ENCODE results near the gene CANT1. TPM values are rescaled to one million over a fixed set of nuclear protein-coding genes. Genes with fewer than 3 reads are reported as not detected.

The CANT1 gene
- total RNA-seq, 1 donor from 2014 or later, result 75.1 TPM

DNA sequence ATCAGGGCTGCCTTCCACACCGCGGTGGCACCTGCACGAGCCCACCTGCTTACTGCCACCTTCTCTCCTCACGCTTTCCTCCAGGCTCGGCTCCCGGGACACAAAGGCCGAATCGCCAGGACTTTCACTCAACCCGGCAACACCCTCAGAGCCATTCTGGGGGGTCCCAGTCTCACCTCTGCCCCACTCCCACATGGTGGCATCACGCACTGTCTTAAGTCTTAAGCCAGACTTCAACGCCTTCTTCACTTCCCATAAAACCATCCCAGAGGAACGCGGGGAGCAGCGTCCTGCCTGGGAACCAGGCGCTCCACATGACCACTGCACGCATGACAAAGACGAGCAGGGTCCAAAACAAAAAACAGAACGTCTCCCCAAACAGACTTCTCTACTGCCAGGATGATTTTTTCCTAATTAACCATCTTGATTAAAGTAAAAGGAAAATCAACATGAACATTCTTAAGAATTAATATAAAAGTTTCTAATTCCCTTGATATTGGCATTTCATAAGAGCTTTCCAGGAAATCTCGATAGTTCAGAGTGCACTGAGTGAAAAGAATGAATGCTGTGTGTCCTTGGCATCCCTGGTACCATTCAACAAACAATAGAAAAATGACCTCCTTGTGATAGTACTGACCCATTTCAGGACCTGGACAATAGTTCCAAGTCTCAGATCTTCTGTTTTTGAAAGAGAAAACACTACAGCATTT is 2.6 kb downstream of the CANT1 start:
- TF ChIP-seq, protein P1, sequence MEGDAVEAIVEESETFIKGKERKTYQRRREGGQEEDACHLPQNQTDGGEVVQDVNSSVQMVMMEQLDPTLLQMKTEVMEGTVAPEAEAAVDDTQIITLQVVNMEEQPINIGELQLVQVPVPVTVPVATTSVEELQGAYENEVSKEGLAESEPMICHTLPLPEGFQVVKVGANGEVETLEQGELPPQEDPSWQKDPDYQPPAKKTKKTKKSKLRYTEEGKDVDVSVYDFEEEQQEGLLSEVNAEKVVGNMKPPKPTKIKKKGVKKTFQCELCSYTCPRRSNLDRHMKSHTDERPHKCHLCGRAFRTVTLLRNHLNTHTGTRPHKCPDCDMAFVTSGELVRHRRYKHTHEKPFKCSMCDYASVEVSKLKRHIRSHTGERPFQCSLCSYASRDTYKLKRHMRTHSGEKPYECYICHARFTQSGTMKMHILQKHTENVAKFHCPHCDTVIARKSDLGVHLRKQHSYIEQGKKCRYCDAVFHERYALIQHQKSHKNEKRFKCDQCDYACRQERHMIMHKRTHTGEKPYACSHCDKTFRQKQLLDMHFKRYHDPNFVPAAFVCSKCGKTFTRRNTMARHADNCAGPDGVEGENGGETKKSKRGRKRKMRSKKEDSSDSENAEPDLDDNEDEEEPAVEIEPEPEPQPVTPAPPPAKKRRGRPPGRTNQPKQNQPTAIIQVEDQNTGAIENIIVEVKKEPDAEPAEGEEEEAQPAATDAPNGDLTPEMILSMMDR (conservative IDR thresholded peaks at IDR 0.05), result no peak
- Mint-ChIP-seq H3K27ac (peak overlapping the region; percentile 57), H3K4me1 (ENCODE audit: unreplicated experiment) (peaks cover 30% of the 10 kb centered on the region), H3K9me3 (no peaks in the 10 kb centered on the region), H3K27me3 (no peaks in the 10 kb centered on the region), H3K36me3 (peaks cover 6% of the 10 kb centered on the region), H3K4me3 (peak overlapping the region; percentile 67)
- no peak for DNase-seq (ENCODE audit: extremely low spot score, unreplicated experiment)

DNA sequence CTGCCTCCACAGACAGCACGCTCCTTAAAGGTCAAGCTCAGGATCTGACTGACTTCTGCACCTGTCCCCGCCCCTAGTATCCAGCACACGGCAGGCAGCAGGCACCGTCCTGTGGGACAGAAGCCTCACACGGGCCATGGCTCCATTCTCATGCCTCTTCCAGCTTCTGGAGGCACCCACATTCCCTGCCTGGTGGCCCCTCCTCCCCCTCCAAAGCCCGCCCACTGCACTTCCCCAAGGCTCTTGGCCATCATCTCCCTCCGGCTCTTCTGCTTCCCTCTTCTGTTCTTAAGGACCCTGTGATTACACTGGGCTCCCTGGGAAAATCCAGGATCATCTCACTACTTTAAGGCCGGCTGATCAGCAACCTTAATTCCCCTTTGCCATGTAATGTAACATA is 3.5 kb downstream of the CANT1 start:
- peak overlapping the region; percentile 47 for H3K4me3 Mint-ChIP-seq
- H3K27ac Mint-ChIP-seq, result peak overlapping the region; percentile 78
- TF ChIP-seq, protein P1 (conservative IDR thresholded peaks at IDR 0.05), result no peak
- no peaks in the 10 kb centered on the region for H3K27me3 Mint-ChIP-seq
- H3K36me3 Mint-ChIP-seq, result peaks cover 7% of the 10 kb centered on the region
- no peaks in the 10 kb centered on the region for H3K9me3 Mint-ChIP-seq
- H3K4me1 Mint-ChIP-seq (ENCODE audit: unreplicated experiment), result peaks cover 25% of the 10 kb centered on the region
- DNase-seq (ENCODE audit: extremely low spot score, unreplicated experiment), result no peak

DNA sequence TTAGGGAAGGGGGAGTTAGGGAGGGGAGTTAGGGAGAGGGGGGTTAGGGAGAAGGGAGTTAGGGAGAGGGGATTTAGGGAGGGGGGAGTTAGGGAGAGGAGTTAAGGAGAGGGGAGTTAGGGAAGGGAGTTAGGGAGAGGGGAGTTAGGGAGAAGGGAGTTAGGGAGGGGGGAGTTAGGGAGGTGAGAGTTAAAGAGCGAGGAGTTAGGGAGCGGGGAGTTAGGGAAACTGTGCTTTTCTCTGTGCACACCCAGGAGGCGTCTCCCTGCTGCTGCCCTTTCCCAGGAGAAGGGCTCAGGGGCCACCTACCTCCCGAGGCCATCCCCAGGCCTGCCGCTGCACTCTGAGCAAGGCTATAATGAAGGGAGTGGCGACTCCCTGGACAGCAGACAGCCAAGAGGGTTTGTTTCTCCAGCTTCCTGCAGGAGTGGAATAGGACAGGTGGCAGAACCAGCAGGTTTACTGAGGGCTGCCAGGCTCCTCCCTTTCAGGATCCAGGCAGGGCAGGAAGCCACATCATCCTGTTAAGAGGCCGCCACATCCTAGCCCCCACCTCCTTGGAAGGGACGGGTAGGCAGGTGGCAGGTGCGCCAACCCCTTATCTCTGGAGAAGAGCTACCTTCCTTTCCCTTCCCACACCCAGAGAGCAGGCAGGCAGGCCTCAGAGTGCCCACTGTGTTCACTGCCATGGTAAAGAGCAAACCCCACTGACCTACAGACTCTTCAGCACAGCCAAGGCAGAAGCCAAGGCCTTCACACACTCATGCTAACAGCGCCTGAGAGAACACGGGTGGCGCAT is 4.3 kb downstream of the CANT1 start:
- no peak for DNase-seq (ENCODE audit: extremely low spot score, unreplicated experiment)
- H3K27me3 Mint-ChIP-seq, result no peaks in the 10 kb centered on the region
- H3K4me3 Mint-ChIP-seq, result peak overlapping the region; percentile 47
- H3K27ac Mint-ChIP-seq, result peak overlapping the region; percentile 78
- H3K9me3 Mint-ChIP-seq, result no peaks in the 10 kb centered on the region
- peaks cover 18% of the 10 kb centered on the region for H3K4me1 Mint-ChIP-seq (ENCODE audit: unreplicated experiment)
- TF ChIP-seq, protein P1 (conservative IDR thresholded peaks at IDR 0.05), result no peak
- H3K36me3 Mint-ChIP-seq, result peaks cover 7% of the 10 kb centered on the region

DNA sequence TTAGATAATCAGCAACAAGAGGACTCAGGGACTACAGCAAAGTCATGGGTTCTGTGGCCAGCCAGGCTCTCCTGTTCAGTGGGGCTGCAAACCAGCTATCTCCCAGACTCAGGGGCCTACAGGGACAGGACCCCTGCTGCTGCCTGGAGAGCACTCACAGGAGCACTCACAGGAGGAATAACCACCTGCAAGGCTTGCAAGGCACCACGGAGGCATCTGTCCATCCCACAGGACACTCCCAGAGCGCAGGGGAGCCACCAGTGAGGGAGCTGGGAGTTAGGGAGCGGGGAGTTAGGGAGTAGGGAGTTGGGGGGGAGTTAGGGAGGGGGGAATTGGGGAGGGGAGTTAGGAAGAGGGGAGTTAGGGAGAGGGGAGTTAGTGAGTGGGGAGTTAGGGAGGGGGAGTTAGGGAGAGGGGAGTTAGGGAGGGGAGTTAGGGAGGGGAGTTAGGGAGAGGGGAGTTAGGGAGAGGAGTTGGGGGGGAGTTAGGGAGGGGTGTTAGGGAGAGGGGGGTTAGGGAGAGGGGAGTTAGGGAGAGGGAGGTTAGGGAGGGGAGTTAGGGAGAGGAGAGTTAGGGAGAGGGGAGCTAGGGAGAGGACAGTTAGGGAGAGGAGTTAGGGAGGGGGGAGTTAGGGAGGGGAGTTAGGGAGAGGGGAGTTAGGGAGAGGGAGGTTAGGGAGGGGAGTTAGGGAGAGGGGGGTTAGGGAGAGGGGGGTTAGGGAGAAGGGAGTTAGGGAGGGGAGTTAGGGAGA is 5.7 kb downstream of the CANT1 start:
- Mint-ChIP-seq H3K9me3 (no peaks in the 10 kb centered on the region), H3K36me3 (peaks cover 11% of the 10 kb centered on the region), H3K4me3 (no peak overlapping the region), H3K27me3 (no peaks in the 10 kb centered on the region), H3K27ac (no peak overlapping the region), H3K4me1 (ENCODE audit: unreplicated experiment) (peaks cover 15% of the 10 kb centered on the region)
- TF ChIP-seq, protein P1 (conservative IDR thresholded peaks at IDR 0.05), result no peak
- no peak for DNase-seq (ENCODE audit: extremely low spot score, unreplicated experiment)

DNA sequence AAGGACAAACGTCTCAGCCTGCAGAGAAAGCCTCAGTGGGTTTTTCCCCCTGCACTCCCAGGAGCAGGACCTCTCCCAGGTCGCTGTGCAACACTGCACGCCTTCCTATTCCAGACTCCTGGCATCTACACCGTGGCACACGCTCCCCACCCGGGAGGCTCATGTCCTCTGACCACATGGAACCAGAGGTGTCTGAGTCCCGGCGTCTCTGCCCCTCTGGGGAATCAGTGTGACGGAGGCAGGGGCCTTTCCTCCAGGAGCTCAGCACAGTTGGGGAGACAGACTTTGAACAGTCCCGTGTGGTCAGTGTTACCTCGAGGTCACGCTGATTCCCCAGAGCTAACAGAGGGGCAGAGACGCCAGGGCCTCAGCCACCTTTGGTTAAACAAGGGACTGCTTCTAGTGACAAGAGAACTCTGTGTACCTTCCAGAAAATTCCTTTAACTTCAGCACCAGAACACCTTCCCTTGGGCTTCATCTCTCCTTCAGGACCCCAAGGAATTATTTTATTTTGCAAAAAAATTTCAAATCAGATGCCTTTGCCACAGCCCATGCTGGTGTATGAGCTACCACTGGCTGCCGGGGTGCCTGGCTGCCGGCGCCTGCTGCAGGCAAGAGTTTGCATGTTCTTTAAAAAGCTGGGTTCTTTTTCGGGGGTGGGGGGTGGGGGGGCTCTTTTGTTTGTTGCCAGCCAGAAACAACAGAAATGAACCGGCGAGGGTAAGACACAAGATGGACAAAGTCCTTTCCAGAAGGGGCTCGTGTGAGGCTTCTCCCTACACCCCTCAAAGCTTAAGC is 6.6 kb downstream of the CANT1 start:
- Mint-ChIP-seq H3K27ac (no peak overlapping the region), H3K4me3 (peak overlapping the region; percentile 11), H3K9me3 (no peaks in the 10 kb centered on the region), H3K4me1 (ENCODE audit: unreplicated experiment) (peaks cover 9% of the 10 kb centered on the region), H3K27me3 (no peaks in the 10 kb centered on the region), H3K36me3 (peaks cover 7% of the 10 kb centered on the region)
- no peak for DNase-seq (ENCODE audit: extremely low spot score, unreplicated experiment)
- TF ChIP-seq, protein P1 (conservative IDR thresholded peaks at IDR 0.05), result no peak
